ENCODE results near the gene TMEM219. TPM values are rescaled to one million over a fixed set of nuclear protein-coding genes. Genes with fewer than 3 reads are reported as not detected.
"Not testable (repeated sequence)": the region's sequence is repeated elsewhere in the genome, so short reads cannot be mapped to it uniquely, and the experiment has no call there.

The TMEM219 gene
- total and polyA plus RNA-seq, 8 donors = 58.3 to 114 (median 72.9) TPM

DNA sequence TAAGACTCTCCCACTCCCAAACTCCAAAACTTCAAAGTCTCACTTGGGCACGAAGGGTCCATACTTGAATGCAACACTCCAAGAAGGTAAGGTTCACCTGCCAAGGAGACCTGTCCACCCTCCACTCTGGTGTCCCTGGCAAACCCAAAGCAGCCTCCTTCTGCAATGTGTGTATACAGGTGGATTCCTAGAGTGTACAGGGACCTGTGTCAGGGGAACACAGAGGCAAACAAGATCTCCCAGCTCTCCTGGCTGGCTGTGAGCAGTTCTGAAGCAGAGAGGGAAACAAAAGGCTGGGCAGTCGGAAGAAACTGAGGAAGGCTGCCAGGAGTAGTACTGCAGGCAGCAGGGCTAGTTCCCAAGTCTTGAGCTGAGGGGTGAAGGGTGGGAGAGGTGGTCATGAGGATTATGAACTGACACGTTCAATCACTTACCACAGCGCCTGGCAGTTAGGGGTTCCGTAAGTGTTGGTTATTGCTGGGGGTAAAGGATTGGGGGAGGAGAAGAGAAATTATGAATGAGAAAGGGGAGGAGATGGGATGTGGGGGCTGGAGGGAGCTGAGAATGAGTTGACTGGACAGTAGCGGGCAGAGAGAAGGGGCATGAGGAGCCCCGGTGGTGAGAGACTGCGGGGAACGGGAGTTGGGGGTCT is 36.6 kb upstream of the TMEM219 start:
- H3K27ac ChIP-seq = no peak overlapping the region
- peak overlapping the region; percentile 92 to 100 (median 100) for H3K4me3 ChIP-seq
- no peak for DNase-seq
- TF ChIP-seq, protein P1, sequence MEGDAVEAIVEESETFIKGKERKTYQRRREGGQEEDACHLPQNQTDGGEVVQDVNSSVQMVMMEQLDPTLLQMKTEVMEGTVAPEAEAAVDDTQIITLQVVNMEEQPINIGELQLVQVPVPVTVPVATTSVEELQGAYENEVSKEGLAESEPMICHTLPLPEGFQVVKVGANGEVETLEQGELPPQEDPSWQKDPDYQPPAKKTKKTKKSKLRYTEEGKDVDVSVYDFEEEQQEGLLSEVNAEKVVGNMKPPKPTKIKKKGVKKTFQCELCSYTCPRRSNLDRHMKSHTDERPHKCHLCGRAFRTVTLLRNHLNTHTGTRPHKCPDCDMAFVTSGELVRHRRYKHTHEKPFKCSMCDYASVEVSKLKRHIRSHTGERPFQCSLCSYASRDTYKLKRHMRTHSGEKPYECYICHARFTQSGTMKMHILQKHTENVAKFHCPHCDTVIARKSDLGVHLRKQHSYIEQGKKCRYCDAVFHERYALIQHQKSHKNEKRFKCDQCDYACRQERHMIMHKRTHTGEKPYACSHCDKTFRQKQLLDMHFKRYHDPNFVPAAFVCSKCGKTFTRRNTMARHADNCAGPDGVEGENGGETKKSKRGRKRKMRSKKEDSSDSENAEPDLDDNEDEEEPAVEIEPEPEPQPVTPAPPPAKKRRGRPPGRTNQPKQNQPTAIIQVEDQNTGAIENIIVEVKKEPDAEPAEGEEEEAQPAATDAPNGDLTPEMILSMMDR (IDR thresholded peaks at IDR 0.05) = no peak
- 5 to 6% methylated on average over 9 of the region's 9 CpGs for WGBS, 2 donors
- ATAC-seq = no peak
- intact Hi-C loops (cut with DNase I) = loop anchor here in 1 of 3 donors (5.0 kb wide), 1 partner anchor 37 kb away; the partner anchor contains the start of gene TMEM219
- H3K27me3 ChIP-seq = no peaks in the 10 kb centered on the region
- peaks cover 0 to 16% (median 13%) of the 10 kb centered on the region in 3 donors for H3K4me1 ChIP-seq
- FAIRE-seq = no peak
- no peaks in the 10 kb centered on the region for H3K9me3 ChIP-seq
- peaks cover 0 to 10% (median 0%) of the 10 kb centered on the region in 3 donors for H3K36me3 ChIP-seq

DNA sequence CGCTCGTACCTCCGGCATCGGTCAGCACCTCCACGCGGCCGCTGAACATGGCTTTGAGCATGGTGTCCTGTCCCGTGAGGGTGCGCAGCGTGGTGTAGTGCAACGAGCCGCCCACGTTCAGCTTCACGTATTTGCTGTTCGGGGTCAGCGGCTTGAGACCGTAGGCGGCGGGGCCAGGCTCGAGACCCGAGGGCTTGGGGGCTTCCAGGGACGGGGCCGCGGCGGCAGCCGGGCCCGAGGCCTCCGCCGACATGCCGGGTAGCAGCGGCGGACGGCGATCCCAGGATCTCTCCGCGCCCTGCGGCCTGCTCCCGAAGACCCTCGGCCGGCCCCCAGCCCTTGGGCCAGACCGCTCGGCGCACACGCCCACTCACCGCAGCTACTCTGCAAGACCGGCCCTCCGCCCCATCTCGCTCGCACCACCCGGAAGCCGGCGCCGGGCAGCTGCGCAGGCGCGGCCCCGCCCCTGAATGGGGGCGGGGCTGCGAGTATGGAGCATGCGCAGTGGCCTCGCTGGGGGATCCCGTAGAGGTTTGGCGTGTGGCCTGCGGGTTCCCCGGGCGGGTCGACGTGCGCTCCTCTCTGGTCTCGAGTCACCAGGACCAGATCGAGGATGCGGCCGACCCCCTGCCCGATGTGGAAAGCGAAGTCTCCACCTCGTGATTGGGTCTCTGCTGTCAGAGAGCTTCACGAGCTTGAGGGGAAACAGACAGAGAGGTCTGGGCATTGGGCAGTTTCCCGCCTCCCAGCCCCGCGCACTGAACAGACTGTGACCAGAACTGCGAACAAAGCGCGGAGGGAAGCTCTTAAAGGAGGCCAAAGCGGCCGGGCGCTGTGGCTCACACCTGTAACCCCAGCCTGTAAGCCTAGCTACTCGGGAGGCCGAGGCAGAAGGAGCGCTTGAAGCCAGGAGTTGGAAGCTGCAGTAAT is 35.8 kb upstream of the TMEM219 start, which contains the start of gene KCTD13:
Gene KCTD13 (minus strand): TSS at position 446 of the 930 bp plus-strand sequence. CDS start 193 bp downstream, at position 253.
- 0% methylated on average over 68 to 89 of the region's 89 CpGs for WGBS, 2 donors
- DNase-seq (peak; percentile 74 to 97 (median 90)), ATAC-seq (peak; percentile 95 to 99 (median 96)), FAIRE-seq (no peak)
- Histone ChIP-seq H3K36me3 (peaks cover 0 to 7% (median 0%) of the 10 kb centered on the region in 3 donors), H3K4me3 (peak within 1 kb of the TSS; percentile 92 to 100 (median 100)), H3K4me1 (peaks cover 0 to 16% (median 13%) of the 10 kb centered on the region in 3 donors), H3K27ac (peak within 1 kb of the TSS; percentile 70 to 90 (median 86)), H3K9me3 (no peaks in the 10 kb centered on the region), H3K27me3 (no peaks in the 10 kb centered on the region)
- intact Hi-C loops (cut with DNase I) = loop anchor here in 1 of 3 donors (5.0 kb wide), 1 partner anchor 36 kb away; the partner anchor contains the start of gene TMEM219
- TF ChIP-seq, protein P1 (IDR thresholded peaks at IDR 0.05) = no peak

DNA sequence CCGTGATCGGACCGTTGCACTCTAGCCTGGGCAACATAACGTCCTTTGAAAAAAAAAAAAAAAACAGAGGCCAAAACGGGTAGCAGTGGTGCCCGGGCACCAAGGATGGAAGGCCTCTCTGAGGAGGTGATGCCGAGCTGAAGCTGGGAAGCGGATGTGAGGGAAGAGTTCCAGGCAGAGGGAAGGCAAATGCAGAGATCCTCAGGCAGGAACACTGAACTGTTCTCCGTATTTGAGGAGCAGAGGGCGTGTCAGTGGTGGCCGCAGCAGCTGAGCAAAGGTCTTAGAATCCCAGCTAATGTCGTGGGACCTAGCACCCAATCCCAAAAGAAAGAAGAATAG is 35.2 kb upstream of the TMEM219 start:
- H3K9me3 ChIP-seq = no peaks in the 10 kb centered on the region
- TF ChIP-seq, protein P1 (IDR thresholded peaks at IDR 0.05) = no peak
- H3K27ac ChIP-seq = peak overlapping the region; percentile 70 to 90 (median 86)
- peaks cover 0 to 16% (median 13%) of the 10 kb centered on the region in 3 donors for H3K4me1 ChIP-seq
- whole genome bisulfite sequencing, 2 donors = 0 to 1% methylated on average over 12 of the region's 12 CpGs
- peak overlapping the region; percentile 92 to 100 (median 100) for H3K4me3 ChIP-seq
- H3K36me3 ChIP-seq = peaks cover 0 to under 1% (median 0%) of the 10 kb centered on the region in 3 donors
- DNase-seq = peak in 4 of 6 donors; percentile 35 to 49 (median 45)
- peak; percentile 54 to 70 (median 64) for ATAC-seq
- intact Hi-C loops (cut with DNase I) = loop anchor here in 1 of 3 donors (5.0 kb wide), 1 partner anchor 36 kb away; the partner anchor contains the start of gene TMEM219
- FAIRE-seq = no peak
- no peaks in the 10 kb centered on the region for H3K27me3 ChIP-seq

DNA sequence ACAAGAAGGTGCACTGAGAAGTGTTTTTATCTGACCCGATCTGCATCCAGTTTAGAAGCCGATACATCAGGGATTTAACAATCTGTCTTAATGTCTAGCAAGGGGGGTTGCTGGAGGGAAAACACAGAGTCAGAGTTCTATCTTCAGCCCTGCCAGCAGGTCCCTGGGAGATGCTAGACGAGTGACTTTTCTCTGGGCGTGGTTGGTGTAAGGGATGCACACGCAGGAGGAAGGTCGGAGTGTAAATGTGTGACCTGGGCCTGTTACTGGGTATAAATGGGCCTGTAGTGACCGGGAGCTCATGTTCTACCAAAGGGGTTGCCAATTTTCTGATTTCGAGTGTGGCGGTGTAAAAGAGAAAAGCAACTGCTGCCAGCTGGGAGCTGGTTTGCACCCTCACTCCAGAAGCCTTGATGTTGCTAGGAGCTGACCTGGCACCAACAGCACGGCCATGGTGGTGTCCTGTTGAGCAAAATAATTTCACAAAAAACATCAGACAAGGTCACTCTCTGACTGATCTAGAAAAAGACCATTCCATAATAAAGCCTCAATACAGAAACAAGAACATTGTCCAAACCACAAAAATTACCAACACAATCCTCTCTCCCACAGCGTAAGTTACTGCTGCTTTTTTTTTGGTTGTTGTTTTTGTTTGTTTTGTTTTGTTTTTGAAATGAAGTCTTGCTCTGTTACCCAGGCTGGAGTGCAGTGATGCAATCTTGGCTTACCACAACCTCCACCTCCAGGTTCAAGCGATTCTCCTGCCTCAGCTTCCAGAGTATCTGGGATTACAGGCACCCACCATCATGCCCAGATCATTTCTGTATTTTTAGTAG is 34.6 kb upstream of the TMEM219 start:
- Histone ChIP-seq H3K9me3 (no peaks in the 10 kb centered on the region), H3K4me1 (peaks cover 0 to 16% (median 13%) of the 10 kb centered on the region in 3 donors), H3K27me3 (no peaks in the 10 kb centered on the region), H3K36me3 (no peaks in the 10 kb centered on the region), H3K4me3 (peak overlapping the region in 2 of 4 donors; percentile 99 to 100), H3K27ac (peak overlapping the region; percentile 70 to 90 (median 86))
- ATAC-seq (no peak), DNase-seq (no peak), FAIRE-seq (no peak)
- TF ChIP-seq, protein P1 (IDR thresholded peaks at IDR 0.05) = no peak
- intact Hi-C loops (cut with DNase I) = loop anchor here in 1 of 3 donors (5.0 kb wide), 1 partner anchor 35 kb away; the partner anchor contains the start of gene TMEM219
- 44 to 49% methylated on average over 12 of the region's 12 CpGs for WGBS, 2 donors

DNA sequence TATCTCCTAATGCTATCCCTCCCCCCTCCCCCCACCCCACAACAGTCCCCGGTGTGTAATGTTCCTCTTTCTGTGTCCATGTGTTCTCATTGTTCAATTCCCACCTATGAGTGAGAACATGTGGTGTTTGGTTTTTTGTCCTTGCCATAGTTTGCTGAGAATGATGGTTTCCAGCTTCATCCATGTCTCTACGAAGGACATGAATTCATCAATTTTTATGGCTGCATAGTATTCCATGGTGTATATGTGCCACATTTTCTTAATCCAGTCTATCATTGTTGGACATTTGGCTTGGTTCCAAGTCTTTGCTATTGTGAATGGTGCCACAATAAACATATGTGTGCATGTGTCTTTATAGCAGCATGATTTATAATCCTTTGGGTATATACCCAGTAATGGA is 30.1 kb upstream of the TMEM219 start:
- ATAC-seq; H3K9me3 ChIP-seq; H3K36me3 ChIP-seq; H3K27ac ChIP-seq; DNase-seq; FAIRE-seq; intact Hi-C loops (cut with DNase I); H3K4me1 ChIP-seq; H3K4me3 ChIP-seq; H3K27me3 ChIP-seq: not testable (repeated sequence)
- WGBS, 2 donors = 89 to 94% methylated on average over 2 of the region's 2 CpGs

Data from pancreas (tissue), 10 donors.